HepG2 (cell line): ENCODE data around the gene SPRR2E. TPM values are rescaled to one million over a fixed set of nuclear protein-coding genes. Genes with fewer than 3 reads are reported as not detected.
"Not testable (repeated sequence)": the region's sequence is repeated elsewhere in the genome, so short reads cannot be mapped to it uniquely, and the experiment has no call there.

Experiments
- ATAC-seq: fragments of 200-7000 bp; cut with Tn5 transposase; 3 replicates; pipeline ENCODE4 v1.9.1; 2020; ENCODE audit warnings: mild to moderate bottlenecking, moderate library complexity
- BruUV-seq: library from RNA; stranded (reverse); fragments of 400-500 nt; replicated peaks from 2 replicates; lab custom pipeline; 2021; lab: Mats Ljungman, UMichigan
- CTCF ChIA-PET: fragments of 300-600 bp; formaldehyde crosslinking; extraction: SDS; loops from one replicate; lab custom pipeline; 2021; ENCODE audit warnings: low total read pairs, inconsistent platforms, low intra/inter-chr PET ratio; lab: Yijun Ruan, JAX
- POLR2A ChIA-PET: fragments of 350-600 bp; sonication (Branson Sonifier 250); formaldehyde crosslinking; loops from one replicate; lab custom pipeline; 2020; ENCODE audit warnings: antibody characterized with exemption, inconsistent platforms; lab: Yijun Ruan, JAX
- DNase-seq: peaks from one replicate; pipeline ENCODE4 v3.0.0-alpha.2; 2015; ENCODE audit warnings: low spot score
- FAIRE-seq: peaks from 3 replicates; lab custom pipeline; 2011; peaks lifted over from hg19 to GRCh38; lab: Jason Lieb, UNC
- H2AFZ ChIP-seq: one replicate; pipeline ENCODE4 v1.6.1; 2011; ENCODE audit warnings: low read length, inconsistent platforms
- H3K27ac ChIP-seq: fragments of 300-600 bp; 3 replicates; pipeline ENCODE4 v1.8.0; 2011; ENCODE audit warnings: mixed run types, mild to moderate bottlenecking, mixed read lengths, low read length, inconsistent platforms; ENCODE audit not compliant: insufficient read depth; ENCODE audit errors: extremely low read length
- H3K27me3 ChIP-seq, 2 experiments: fragments of 200-600 bp in 1 of 2; 2 replicates in 1 of 2; 3 replicates in 1 of 2; pipeline versions ENCODE4 v1.6.0 to v1.8.0; 2011; ENCODE audit warnings: low read length in 2 of 2, mild to moderate bottlenecking in 2 of 2, moderate library complexity in 2 of 2, inconsistent platforms in 1 of 2; ENCODE audit not compliant: insufficient read depth in 2 of 2, control insufficient read depth in 1 of 2
- H3K36me3 ChIP-seq, 2 experiments: fragments of 200-600 bp in 1 of 2; replicated peaks in 1 of 2; 2 replicates in 1 of 2; 3 replicates in 1 of 2; pipeline versions ENCODE4 v1.5.1 to v1.8.0; 2011; ENCODE audit warnings: low read length in 2 of 2, inconsistent platforms in 1 of 2; ENCODE audit not compliant: insufficient read depth in 2 of 2, control insufficient read depth in 1 of 2
- H3K4me1 ChIP-seq: 2 replicates; pipeline ENCODE4 v1.5.1; 2012; ENCODE audit warnings: low read length, inconsistent platforms; ENCODE audit not compliant: insufficient read depth
- H3K4me2 ChIP-seq: 2 replicates; pipeline ENCODE4 v1.6.0; 2011; ENCODE audit warnings: low read depth, low read length, inconsistent platforms
- H3K4me3 ChIP-seq, 3 experiments: fragments of 200-600 bp in 1 of 3; sonication (generic), shearing (Covaris generic) in 1 of 3; replicated peaks in 1 of 3; 2 replicates each; pipeline ENCODE4 v1.5.1; 2011 to 2016; ENCODE audit warnings: low read length in 3 of 3, inconsistent platforms in 2 of 3, low read depth in 2 of 3, mild to moderate bottlenecking in 2 of 3, control low read depth in 1 of 3, mixed read lengths in 1 of 3; ENCODE audit not compliant: insufficient read depth in 1 of 3
- H3K79me2 ChIP-seq: one replicate; pipeline ENCODE4 v1.6.1; 2011; ENCODE audit warnings: low read length, inconsistent platforms; ENCODE audit not compliant: insufficient read depth
- H3K9ac ChIP-seq: 2 replicates; pipeline ENCODE4 v1.6.0; 2011; ENCODE audit warnings: mild to moderate bottlenecking, low read depth, low read length, inconsistent platforms; ENCODE audit not compliant: insufficient read depth
- H3K9me3 ChIP-seq: 2 replicates; pipeline ENCODE4 v1.5.1; 2012; ENCODE audit warnings: mild to moderate bottlenecking, low read length
- H4K20me1 ChIP-seq: 2 replicates; pipeline ENCODE4 v1.6.0; 2011; ENCODE audit warnings: inconsistent platforms, mild to moderate bottlenecking, low read length, moderate library complexity; ENCODE audit not compliant: insufficient read depth
- NCOA1 ChIP-seq: sonication (generic); formaldehyde crosslinking; IDR thresholded peaks from 2 replicates; pipeline ENCODE4 v1.9.0; 2021; ENCODE audit warnings: missing genetic modification reagents
- ZNF747 ChIP-seq: sonication (generic); formaldehyde crosslinking; IDR thresholded peaks from 2 replicates; pipeline ENCODE4 v1.8.1; 2023; ENCODE audit warnings: missing genetic modification reagents, mild to moderate bottlenecking, borderline replicate concordance
- WGBS: methylation state at CpG from one replicate; pipeline ENCODE4 v1.1.6; 2017; ENCODE audit warnings: low lambda C conversion rate; 5-methylcytosine and 5-hydroxymethylcytosine counted together
- in situ Hi-C: cut with HindIII; loops from 2 replicates; pipeline ENCODE4 v1.10.0; 2017; ENCODE audit warnings: low pct_unique_long_range_greater_than_20kb; ENCODE audit not compliant: extremely low pct_ligation_motif_present
- intact Hi-C: fragments of 100-400 bp; cut with micrococcal nuclease; formaldehyde crosslinking; loops from one replicate; pipeline ENCODE4 v1.10.0; 2022; ENCODE audit not compliant: unreplicated experiment
- polyA plus RNA-seq, 8 experiments: library from polyadenylated mRNA; depleted of rRNA in 3 of 8; stranded (reverse) in 7 of 8; unstranded in 1 of 8; fragments of >200 nt; fragmentation: Illumina TruSeq in 4 of 8; extraction: Trizol in 4 of 8; gene quantifications; 2 replicates each; pipeline versions ENCODE4 v1.2.1 to v1.2.3, GENCODE V29; 2011 to 2016; ENCODE audit warnings: low read depth in 4 of 8, missing spikeins in 1 of 8, mixed read lengths in 1 of 8; ENCODE audit not compliant: insufficient read depth in 1 of 8
- total RNA-seq, 5 experiments: library from RNA; depleted of rRNA; stranded (reverse); fragments of >200 nt; fragmentation: Illumina TruSeq; extraction: Trizol; gene quantifications; 2 replicates each; pipeline ENCODE4 v1.2.3, GENCODE V29; 2016; ENCODE audit warnings: low read depth in 1 of 5
- TF ChIP-seq, protein P1 (sequence below): sonication (generic); formaldehyde crosslinking; IDR thresholded peaks from 2 replicates; pipeline ENCODE4 v1.9.0; 2022; ENCODE audit warnings: missing genetic modification reagents, mild to moderate bottlenecking, borderline replicate concordance

SPRR2E gene
- total and polyA plus RNA-seq, 2 of the 13 experiments (the other 11 are each of a cell fraction or from before 2014, with no cell fraction given) = not detected

DNA sequence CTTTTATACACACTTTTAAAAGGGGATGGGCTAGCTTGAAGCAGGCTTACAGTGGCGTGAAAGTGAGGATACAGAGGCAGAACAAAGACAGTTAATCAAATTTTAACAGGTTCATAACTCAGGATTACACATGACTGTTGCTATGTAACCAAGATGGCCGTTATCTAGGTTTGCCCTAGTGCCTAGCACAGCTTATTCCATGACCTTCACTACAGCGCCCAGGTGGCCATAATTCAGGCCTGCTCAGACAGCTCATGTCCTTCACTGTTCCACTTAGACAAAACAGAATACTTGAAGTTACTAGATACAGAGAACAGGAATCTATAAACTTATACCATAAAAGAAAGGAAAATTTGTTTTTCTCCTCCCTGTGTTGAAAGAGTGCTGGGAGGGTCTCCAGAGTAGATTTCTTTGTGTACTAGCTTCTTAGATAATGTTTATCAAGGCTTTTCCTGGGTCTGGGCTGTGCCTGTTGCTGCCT is 25.2 kb upstream of the SPRR2E start:
- ChIA-PET CTCF (no interaction called here), POLR2A (no interaction called here)
- Histone ChIP-seq H3K79me2 (no peaks in the 10 kb centered on the region), H3K4me2 (no peak overlapping the region), H3K36me3 (no peaks in the 10 kb centered on the region), H3K9me3 (no peaks in the 10 kb centered on the region), H3K9ac (no peak overlapping the region), H2AFZ (no peak overlapping the region), H3K4me3 (no peak overlapping the region), H4K20me1 (no peaks in the 10 kb centered on the region), H3K27me3 (no peaks in the 10 kb centered on the region), H3K27ac (no peak overlapping the region), H3K4me1 (no peaks in the 10 kb centered on the region)
- no TSS peak for BruUV-seq
- ATAC-seq (no peak), DNase-seq (no peak), FAIRE-seq (no peak)
- in situ Hi-C loops = no loop called here
- 0% methylated on average over 3 of the region's 3 CpGs for WGBS
- TF ChIP-seq ZNF747 (CRISPR knock-in tag) = no peak
- TF ChIP-seq NCOA1 (CRISPR knock-in tag) = no peak
- TF ChIP-seq, protein P1, sequence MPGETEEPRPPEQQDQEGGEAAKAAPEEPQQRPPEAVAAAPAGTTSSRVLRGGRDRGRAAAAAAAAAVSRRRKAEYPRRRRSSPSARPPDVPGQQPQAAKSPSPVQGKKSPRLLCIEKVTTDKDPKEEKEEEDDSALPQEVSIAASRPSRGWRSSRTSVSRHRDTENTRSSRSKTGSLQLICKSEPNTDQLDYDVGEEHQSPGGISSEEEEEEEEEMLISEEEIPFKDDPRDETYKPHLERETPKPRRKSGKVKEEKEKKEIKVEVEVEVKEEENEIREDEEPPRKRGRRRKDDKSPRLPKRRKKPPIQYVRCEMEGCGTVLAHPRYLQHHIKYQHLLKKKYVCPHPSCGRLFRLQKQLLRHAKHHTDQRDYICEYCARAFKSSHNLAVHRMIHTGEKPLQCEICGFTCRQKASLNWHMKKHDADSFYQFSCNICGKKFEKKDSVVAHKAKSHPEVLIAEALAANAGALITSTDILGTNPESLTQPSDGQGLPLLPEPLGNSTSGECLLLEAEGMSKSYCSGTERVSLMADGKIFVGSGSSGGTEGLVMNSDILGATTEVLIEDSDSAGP = no peak
- intact Hi-C loops = no loop called here

- H3K27me3 ChIP-seq, CTCF ChIA-PET, H3K9me3 ChIP-seq, H3K79me2 ChIP-seq, intact Hi-C loops, ATAC-seq, H4K20me1 ChIP-seq, in situ Hi-C loops, H3K4me1 ChIP-seq, POLR2A ChIA-PET, H3K36me3 ChIP-seq, H3K4me2 ChIP-seq, BruUV-seq, FAIRE-seq, H3K4me3 ChIP-seq, H3K9ac ChIP-seq, DNase-seq, H3K27ac ChIP-seq, H2AFZ ChIP-seq: not testable (repeated sequence)
Observed at GRCh38 chr1:153115264-153115663, 20.9 kb upstream of the SPRR2E start.
